ENCODE data around the gene MPG.

DNA sequence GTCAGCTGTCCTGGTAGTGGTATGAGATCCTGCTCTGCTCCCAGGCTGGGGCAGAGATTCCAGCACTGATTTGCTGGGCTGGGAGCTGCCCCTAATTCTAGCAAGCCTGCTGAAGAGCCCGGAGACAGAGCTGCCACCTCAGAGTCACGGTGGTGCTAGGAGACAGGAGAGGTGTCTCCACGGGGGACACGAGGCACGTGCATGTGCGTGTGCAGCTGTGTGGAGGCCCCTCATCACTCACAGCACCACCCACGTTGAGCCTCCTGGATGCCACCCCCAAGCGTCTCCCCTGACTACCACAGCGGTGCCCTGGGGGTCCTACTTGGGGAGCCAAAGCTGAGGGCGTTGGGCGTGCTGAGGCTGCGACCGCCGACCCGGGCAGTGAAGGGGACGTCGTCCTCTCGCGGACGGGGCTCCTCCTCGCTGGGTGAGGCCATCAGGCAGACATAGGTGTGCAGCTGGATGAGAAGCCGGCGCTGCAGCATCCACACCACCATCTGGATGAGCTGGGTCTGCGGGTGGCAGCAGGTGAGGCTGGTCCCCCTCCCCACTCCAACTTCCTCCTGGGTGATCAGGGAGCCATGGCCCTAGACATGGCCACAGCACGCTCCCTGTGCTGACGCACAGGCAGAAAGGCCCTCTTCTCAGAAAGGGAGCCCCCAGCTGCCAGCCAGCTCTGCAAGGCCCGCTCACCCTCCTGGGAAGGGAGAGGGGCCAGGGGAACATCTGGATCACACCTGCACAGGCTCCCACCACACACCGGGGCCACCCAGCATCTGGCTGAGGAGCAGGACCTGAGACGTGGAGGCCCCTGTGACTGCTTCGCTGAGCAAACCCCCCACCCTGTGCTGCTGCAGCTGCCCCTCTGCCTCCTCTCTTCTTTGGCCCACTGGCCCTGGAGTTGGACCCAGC is 11.6 kb downstream of the MPG start:
- TF ChIP-seq CEBPB (IDR thresholded peaks at IDR 0.05; ENCODE audit: low read depth, low read length), result no peak
- TF ChIP-seq CTCF (IDR thresholded peaks at IDR 0.05; ENCODE audit: control extremely low read depth in 1 of 3, insufficient read depth in 1 of 3, low read depth in 1 of 3, low read length in 3 of 3), result no peak
- no peak for TF ChIP-seq JUN (IDR thresholded peaks at IDR 0.05; ENCODE audit: low read depth, low read length)
- no peak for TF ChIP-seq POLR2A (IDR thresholded peaks at IDR 0.05; ENCODE audit: control extremely low read depth in 1 of 2, low read depth in 2 of 2, low read length in 2 of 2)
- no peak for TF ChIP-seq POLR2AphosphoS5 (IDR thresholded peaks at IDR 0.05; ENCODE audit: low read depth, low read length)
- no peak for TF ChIP-seq EZH2 (IDR thresholded peaks at IDR 0.05; ENCODE audit: low read depth, low read length, severe bottlenecking)
- no peak for TF ChIP-seq ZNF274 (IDR thresholded peaks at IDR 0.05; ENCODE audit: borderline replicate concordance, extremely low read depth, low read length)
- TF ChIP-seq MAFK (IDR thresholded peaks at IDR 0.05; ENCODE audit: low read depth, low read length), result no peak
- no peak for TF ChIP-seq TEAD4 (IDR thresholded peaks at IDR 0.05; ENCODE audit: low read depth, low read length)
- TF ChIP-seq HDAC6 (IDR thresholded peaks at IDR 0.05; ENCODE audit: low read depth, low read length), result no peak
- no peak for TF ChIP-seq SIRT6 (IDR thresholded peaks at IDR 0.05; ENCODE audit: low read length)
- no peak for TF ChIP-seq RAD21 (IDR thresholded peaks at IDR 0.05 in 1 of 2, conservative IDR thresholded peaks at IDR 0.05 in 1 of 2; ENCODE audit: low read depth in 2 of 2, low read length in 2 of 2)
- no peak for TF ChIP-seq TBP (IDR thresholded peaks at IDR 0.05; ENCODE audit: low read depth, low read length)
- no peak for TF ChIP-seq CBX8 (IDR thresholded peaks at IDR 0.05; ENCODE audit: borderline replicate concordance, low read depth, low read length)

Data from H1 (cell line).